NCI-H2107 (cell line): ENCODE measurements around the gene INHBE.
A peak's percentile ranks its signal among the peaks of the same experiment; 100 is the strongest.
"Not testable (repeated sequence)": the region's sequence is repeated elsewhere in the genome, so short reads cannot be mapped to it uniquely, and the experiment has no call there.

ENCODE experiments used
- DNase-seq: peaks from one replicate; lab custom pipeline; 2025; lab: John Stamatoyannopoulos, UW

INHBE gene

DNA sequence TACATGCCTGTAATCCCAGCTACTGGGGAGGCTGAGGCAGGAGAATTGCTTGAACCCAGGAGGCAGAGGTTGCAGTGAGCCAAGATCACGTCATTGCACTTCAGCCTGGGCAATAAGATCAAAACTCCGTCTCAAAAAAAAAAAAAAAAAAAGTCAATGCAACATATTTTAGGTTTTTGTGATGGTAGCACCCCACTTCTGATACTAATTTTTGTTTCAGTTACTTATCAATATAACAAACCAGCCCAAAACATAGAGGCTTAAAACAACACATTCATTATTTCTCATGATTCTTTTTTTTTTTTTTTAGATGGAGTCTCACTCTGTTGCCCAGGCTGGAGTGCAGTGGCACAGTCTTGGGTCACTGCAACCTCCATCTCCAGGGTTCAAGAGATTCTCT is 13.7 kb upstream of the INHBE start:
- DNase-seq: not testable (repeated sequence)

DNA sequence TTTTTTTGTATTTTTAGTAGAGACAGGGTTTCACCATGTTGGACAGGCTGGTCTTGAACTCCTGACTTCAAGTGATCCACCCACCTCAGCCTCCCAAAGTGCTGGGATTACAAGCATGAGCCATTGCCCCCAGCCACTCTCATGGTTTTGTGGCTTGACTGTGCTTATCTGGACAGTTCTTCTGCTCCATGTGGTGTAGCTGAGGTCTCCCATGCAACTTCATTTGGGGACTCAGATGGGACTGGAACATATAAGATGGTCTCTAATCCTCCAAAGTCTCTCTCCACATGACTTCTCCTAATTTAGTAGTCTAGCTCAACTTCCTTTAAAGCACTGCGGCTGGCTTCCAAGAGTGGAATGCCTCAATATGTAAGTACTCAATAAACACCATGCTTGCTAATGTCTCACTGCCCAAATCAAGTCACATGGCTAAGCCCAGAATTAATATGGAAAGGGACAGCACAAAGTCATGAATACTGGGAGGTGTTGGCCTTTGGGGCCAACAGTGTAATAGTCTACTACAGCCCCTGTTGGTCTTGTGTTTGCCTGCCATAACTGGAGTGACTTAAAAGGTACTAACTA is 13.2 kb upstream of the INHBE start:
- DNase-seq: no peak

DNA sequence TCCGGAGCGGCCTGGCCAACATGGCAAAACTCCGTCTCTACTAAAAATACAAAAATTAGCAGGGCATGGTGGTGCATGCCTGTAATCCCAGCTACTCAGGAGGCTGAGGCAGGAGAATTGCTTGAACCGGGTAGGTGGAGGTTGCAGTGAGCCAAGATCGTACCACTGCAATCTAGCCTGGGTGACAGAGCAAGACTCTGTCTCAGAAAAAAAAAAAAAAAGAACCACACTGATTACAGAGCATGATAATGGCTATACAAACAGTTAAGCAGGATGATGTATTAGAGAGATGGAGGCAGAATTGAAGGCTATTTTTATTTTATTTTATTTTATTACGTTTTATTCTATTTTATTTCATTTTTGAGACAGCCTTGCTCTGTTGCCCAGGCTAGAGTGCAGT is 10.8 kb upstream of the INHBE start:
- not testable (repeated sequence) for DNase-seq

DNA sequence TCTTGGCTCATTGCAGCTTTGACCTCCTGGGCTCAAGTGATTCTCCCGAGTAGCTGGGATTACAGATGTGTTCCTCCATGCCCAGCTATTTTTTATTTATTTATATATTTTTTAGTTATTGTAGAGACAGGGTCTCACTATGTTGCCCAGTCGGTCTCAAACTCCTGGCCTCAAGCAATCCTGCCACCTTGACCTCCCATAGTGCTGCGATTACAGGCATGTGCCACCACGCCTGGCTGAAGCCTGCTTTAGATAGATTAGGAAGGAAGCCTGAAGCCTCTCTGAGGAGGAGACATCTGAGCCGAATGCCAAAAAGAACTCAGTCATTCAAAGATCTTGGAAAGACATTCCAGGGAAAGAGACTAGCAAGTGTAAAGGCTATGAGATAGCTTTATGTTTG is 10.4 kb upstream of the INHBE start:
- DNase-seq: no peak

DNA sequence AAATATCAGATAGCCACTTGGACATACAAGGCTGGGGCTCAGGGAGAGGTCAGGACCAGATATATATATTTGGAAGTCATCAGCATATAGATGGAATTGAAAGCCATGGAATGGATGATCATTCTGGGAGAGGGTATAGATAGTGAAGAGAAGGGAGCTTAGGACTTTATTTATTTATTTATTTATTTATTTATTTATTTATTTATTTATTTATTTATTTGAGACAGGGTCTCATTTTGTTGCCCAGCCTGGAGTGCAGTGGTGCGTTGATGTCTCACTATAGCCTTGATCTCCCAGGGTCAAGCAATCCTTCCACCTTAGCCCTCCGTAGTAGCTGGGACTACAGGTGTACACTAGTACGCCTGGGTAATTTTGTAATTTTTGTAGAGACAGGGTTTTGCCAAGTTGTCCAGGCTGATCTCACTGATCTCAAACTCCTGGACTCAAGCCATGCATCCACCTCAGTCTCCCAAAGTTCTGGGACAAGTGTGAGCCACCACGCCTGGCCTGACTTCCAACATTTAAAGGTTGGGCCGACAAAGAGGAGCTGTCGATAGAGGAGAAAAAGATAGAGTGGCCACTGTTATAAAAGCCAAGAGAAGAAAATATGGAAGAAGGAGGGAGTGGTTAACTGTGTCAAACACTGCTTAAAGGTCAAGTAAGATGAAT is 8.7 kb upstream of the INHBE start:
- DNase-seq: no peak

DNA sequence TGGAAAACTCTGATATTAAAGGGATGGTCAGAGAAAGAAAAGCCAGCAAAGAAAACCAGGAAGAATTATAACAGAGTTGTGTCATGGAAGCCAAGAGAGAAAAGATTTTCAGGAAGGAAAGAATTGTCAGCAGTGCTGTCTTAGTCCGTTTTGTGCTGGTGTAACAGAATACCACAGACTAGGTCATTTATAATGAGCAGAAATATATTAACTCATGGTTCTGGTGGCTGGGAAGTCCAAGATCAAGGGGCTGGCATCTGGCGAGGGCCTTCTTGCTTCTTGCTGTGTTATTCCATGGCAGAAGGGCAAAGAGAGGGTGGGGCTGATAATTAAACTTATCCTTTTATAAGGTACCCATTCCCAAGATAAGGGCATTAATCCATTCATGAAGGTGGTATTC is 6.4 kb upstream of the INHBE start:
- DNase-seq: no peak

DNA sequence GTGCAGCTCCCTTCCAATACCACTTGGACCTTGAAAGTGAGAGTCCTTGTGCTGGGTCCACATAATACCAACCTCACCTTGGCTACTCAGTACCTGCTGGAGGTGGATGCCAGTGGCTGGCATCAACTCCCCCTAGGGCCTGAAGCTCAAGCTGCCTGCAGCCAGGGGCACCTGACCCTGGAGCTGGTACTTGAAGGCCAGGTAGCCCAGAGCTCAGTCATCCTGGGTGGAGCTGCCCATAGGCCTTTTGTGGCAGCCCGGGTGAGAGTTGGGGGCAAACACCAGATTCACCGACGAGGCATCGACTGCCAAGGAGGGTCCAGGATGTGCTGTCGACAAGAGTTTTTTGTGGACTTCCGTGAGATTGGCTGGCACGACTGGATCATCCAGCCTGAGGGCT is 5.7 kb upstream of the INHBE start:
- no peak for DNase-seq

DNA sequence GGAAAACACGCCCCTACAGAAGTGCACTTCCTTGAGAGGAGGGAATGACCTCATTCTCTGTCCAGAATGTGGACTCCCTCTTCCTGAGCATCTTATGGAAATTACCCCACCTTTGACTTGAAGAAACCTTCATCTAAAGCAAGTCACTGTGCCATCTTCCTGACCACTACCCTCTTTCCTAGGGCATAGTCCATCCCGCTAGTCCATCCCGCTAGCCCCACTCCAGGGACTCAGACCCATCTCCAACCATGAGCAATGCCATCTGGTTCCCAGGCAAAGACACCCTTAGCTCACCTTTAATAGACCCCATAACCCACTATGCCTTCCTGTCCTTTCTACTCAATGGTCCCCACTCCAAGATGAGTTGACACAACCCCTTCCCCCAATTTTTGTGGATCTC is 5.0 kb upstream of the INHBE start:
- no peak for DNase-seq

DNA sequence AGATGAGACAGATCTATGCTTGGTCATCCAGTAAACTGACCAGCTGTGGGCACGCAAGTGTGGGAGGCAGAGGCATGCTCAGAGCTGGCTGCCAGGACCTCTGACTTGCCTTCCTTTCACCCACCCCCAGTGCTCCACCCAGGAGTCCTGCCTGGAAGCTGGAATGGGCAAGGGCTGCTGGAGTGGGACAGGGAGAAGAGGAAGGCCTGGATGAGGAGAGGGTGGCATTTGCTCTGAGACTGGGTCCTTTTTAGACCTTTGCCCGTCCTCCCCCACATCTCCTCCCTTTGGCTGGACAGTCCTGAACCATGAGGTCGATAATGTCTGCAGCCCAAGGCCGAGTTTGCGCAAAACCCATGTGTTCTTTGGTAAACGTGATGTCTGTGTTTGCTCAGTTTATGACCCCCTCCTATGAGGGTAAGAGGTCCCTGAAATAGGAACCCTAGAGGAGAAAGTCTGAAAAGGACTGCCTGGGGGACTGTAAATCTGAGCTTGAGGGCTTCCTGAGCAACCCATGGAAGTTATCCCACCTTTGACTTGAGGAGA is 3.8 kb upstream of the INHBE start:
- DNase-seq: no peak

DNA sequence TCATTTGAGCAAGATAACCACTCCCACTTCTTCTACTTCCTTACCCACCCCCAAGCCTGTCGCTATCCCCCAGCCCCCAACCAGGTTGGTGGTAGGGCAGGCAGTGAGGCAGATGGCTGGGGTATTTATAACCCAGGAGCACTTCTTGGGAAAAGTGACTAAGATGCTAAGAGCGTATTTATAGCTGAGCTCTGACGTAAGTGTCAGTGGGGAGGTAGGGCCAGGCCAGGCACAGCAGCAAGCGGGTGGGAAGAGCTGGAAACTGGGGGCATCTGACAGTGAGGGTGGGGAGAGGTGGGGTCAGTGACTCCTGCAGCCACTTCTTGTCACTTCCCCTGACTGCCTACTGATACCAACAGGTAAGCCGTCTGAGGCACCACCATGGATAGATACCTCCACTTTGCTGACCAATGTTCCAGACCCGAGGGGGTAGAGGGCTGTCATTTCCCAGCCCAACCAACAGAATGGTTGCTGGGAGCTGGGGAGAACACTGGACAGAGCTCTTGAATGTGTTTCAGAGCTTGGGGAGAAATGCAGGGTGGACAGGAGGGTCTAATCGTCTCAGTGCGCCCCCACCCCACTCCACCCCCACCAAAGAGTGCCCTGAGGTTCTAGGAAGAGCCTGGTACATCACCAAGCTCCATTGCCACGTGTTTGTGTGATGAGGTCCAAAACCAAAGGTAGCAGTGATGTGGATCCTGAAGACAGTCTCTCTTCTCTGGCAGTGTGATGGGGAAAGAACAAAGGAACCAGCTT is 2.7 kb upstream of the INHBE start:
- DNase-seq: no peak

DNA sequence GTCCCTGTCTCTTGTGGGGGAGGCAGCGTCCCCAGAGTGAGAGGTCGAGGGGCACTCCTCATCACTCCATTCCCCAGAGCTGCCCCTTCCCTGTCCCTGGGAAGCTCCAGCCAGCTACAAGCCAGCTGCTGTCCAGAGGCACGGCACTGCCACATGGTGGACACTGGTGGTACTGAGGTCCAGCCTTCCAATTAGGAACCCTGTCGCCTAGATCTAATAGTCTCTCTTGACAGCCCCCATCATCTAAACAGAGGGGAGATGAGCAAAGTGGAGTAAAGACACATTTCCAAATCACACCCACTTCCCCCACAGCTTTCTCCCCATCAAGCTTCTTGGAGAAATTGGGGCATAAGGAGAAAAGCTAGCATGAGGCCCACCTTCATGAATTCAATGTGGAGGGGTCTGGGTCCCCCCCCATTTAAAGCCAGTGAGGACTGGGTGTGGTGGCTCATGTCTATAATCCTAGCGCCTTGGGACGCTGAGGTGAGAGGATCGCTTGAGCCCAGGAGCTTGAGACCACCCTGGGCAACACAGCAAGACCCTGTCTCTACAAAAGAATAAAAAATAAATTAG is 2.1 kb upstream of the INHBE start:
- no peak for DNase-seq

DNA sequence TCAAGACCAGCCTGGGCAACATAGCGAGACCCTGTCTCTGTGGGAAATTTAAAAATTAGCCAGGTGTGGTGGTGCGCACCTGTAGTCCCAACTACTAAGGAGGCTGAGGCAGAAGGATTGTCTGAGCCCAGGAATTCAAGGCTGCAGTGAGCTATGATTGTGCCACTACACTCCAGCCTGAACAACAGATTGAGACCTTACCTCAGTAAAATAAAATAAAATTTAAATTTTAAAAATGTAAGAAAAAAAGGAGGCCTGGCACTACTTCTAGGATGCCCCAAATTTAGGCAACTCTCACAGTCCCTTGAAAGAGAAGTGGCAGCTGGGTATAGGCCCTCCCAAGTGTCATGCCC is 918 bp upstream of the INHBE start:
- no peak for DNase-seq

DNA sequence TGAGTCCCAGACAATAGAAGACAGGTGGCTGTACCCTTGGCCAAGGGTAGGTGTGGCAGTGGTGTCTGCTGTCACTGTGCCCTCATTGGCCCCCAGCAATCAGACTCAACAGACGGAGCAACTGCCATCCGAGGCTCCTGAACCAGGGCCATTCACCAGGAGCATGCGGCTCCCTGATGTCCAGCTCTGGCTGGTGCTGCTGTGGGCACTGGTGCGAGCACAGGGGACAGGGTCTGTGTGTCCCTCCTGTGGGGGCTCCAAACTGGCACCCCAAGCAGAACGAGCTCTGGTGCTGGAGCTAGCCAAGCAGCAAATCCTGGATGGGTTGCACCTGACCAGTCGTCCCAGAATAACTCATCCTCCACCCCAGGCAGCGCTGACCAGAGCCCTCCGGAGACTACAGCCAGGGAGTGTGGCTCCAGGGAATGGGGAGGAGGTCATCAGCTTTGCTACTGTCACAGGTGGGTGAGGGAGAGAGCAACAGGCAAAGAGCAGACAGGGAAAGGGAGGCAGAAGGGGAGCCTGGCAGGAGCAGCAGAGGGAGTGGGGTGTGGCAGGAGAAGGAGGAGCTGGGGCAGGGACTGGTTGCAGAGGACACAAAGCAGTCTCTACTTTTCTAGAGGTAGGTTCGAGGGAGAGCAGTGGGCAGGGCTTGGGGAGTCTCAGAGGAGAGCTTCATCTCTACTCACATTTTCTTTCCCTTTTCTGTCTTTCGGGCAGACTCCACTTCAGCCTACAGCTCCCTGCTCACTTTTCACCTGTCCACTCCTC is 452 bp downstream of the INHBE start:
- peak; percentile 82 for DNase-seq

DNA sequence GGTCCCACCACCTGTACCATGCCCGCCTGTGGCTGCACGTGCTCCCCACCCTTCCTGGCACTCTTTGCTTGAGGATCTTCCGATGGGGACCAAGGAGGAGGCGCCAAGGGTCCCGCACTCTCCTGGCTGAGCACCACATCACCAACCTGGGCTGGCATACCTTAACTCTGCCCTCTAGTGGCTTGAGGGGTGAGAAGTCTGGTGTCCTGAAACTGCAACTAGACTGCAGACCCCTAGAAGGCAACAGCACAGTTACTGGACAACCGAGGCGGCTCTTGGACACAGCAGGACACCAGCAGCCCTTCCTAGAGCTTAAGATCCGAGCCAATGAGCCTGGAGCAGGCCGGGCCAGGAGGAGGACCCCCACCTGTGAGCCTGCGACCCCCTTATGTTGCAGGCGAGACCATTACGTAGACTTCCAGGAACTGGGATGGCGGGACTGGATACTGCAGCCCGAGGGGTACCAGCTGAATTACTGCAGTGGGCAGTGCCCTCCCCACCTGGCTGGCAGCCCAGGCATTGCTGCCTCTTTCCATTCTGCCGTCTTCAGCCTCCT is 1.1 kb downstream of the INHBE start:
- peak; percentile 26 for DNase-seq

DNA sequence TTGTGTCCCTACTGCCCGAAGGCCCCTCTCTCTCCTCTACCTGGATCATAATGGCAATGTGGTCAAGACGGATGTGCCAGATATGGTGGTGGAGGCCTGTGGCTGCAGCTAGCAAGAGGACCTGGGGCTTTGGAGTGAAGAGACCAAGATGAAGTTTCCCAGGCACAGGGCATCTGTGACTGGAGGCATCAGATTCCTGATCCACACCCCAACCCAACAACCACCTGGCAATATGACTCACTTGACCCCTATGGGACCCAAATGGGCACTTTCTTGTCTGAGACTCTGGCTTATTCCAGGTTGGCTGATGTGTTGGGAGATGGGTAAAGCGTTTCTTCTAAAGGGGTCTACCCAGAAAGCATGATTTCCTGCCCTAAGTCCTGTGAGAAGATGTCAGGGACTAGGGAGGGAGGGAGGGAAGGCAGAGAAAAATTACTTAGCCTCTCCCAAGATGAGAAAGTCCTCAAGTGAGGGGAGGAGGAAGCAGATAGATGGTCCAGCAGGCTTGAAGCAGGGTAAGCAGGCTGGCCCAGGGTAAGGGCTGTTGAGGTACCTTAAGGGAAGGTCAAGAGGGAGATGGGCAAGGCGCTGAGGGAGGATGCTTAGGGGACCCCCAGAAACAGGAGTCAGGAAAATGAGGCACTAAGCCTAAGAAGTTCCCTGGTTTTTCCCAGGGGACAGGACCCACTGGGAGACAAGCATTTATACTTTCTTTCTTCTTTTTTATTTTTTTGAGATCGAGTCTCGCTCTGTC is 1.8 kb downstream of the INHBE start:
- no peak for DNase-seq

DNA sequence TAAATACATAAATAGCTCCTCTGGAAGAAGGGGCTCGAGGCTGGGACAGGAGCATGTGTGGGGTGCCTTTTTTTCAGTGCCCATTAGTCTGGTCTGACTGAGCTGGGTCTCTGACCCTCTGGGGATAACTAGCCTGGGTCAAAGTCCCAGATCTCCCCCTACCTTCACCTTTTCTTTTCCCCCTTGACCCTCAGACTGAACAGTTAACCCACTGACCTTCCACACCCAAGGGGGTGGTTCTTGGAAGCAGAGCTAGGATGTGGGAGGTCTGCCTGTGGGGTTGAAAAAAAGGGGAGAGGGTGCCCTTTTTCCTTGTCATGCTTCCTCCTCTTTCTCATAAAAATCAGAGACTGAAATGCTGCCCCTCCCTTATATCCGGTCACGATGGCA is 3.6 kb downstream of the INHBE start:
- no peak for DNase-seq

DNA sequence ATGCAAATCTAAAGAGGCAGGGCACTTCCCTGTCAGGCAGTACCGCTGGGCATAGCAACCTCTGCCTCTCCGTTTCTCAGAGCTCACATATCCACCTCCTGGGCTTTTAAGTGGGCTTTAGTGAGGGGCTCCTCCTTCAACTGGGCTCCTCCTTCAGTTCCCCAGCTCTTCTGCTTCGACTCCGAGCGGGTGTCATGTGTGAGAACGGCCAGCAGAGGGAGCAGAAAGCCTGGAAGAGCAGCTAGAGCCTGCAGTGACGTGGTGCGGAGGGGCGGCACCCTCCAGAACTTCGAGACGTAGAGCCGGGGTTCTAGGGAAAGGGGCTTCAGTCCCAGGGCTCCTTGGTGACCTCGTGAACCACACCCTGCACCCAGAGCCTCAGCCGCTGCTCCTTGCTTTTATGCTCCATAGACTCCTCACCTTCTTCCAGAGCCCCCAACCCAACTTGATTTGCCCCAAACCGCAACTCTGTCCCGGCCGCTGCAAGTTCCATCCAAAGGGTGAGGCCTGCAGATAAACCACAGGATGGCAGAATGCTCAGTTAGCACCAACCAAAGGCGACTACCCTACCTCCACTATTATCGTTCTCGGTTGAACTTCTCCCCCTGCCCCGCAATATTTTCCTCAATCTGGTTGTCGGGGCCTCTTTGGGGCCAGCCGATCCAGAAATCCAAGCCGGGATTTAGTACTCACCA is 4.1 kb downstream of the INHBE start:
- DNase-seq: peak; percentile 89

DNA sequence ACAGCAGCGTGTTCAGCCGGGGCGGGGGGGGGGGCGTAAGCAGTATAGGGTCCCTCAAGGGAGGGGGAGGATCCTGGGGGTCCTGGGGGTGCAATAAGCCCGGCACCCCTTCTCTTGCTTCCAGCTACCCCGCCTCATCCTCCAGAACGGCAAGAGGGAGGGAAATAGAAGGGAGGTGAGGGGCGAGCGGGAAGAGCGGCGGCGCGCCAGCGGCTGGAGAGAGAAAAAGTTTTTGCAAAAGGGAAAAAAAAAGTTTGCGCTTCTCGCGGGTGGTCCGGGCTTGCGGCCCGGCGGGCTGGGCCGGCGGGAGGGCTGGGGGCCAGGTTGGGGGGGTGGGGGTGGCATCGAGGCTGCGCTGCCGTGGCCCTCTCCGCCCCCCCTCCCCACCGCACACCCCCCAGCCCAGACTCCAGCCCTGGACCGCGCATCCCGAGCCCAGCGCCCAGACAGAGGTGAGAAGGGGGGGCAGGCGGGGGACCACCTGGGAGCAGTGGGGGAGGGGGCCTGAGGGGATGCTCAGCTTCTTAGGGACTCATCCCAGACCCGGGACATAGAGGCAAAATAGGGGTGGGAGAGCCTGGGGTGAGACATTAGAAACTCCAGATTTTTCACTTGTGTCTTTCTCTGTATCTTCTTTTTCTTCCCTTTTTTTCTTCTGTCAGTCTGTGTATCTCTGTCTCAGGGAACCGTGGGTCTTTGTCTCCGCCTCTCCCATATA is 4.8 kb downstream of the INHBE start, which contains the start of gene GLI1:
Gene GLI1, plus strand, starts transcription at position 36 of the 718 bp plus-strand sequence. CDS start 3,907 bp downstream, outside the sequence.
- DNase-seq: no peak

DNA sequence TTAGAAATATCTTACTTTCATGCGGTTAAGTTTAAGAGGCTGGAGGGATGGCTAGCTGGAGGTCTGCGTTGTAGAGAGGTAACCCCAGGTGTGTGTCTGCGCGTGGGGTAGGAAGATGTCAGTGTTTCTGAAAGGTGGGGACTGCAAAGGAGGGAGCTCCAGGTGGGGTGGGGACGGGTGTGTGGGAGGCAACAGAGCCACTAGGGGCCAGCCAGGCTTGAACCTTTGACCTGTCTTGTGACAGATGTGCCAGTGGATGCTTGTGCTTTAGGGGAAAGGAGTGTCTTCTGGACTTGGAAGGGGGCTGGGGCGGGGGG is 5.3 kb downstream of the INHBE start:
- DNase-seq: no peak

DNA sequence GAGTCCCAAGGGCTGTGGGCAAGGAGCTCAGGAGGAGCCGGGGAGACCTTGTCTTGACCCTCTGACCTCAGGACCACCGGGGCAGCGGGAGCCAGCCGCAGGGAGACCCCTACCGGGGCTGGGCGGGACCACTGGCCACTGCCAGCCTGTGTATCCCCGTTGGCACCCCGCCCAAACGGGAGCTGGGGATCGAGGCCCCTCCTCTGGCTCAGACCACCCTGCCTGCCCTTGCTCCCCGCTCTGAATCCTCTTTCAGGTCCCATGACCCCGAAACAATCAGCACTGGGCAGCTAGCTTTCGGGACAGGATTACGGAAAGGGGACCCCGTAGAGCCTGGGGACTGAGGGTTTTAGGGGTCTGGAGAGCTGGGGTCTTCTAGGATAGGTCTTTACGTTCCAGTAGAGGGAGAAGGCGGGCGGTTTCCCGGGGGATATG is 5.8 kb downstream of the INHBE start:
- DNase-seq: no peak
